ENCODE data around the gene SEMA4D. TPM values are rescaled to one million over a fixed set of nuclear protein-coding genes. Genes with fewer than 3 reads are reported as not detected.

SEMA4D gene
- total and polyA plus RNA-seq, 12 donors, result 2.3 to 51.0 (median 20.2) TPM

GRCh38 chr9:89363921-89364665, 133.8 kb downstream of the SEMA4D start:
- no peak for TF ChIP-seq CTCF (IDR thresholded peaks at IDR 0.05)
- Histone ChIP-seq H3K36me3 (peaks cover 0 to 50% (median 18%) of the 10 kb centered on the region in 9 donors), H3K4me3 (no peak overlapping the region), H3K27me3 (no peaks in the 10 kb centered on the region), H3K27ac (no peak overlapping the region), H3K4me1 (peaks cover 5 to 21% (median 17%) of the 10 kb centered on the region in 9 donors), H3K9me3 (no peaks in the 10 kb centered on the region)
- no peak for ATAC-seq
- no peak for DNase-seq
- intact Hi-C loops (cut with DNase I), result no loop called here
- 93% methylated on average over 9 of the region's 9 CpGs for WGBS, 2 donors

- intact Hi-C loops (cut with DNase I), result no loop called here
- H3K36me3 ChIP-seq, result peaks cover 0 to 58% (median 22%) of the 10 kb centered on the region in 9 donors
- no peak for TF ChIP-seq CTCF (IDR thresholded peaks at IDR 0.05)
Observed at GRCh38 chr9:89363311-89363670, 134.6 kb downstream of the SEMA4D start.

GRCh38 chr9:89362647-89363310, 135.1 kb downstream of the SEMA4D start:
- H3K27ac ChIP-seq, result no peak overlapping the region
- peaks cover 0 to 63% (median 27%) of the 10 kb centered on the region in 9 donors for H3K36me3 ChIP-seq
- H3K4me1 ChIP-seq, result peaks cover 5 to 28% (median 24%) of the 10 kb centered on the region in 9 donors
- no peak overlapping the region for H3K4me3 ChIP-seq
- no peak for TF ChIP-seq CTCF (IDR thresholded peaks at IDR 0.05)
- intact Hi-C loops (cut with DNase I), result no loop called here
- DNase-seq (no peak), ATAC-seq (no peak)
- H3K9me3 ChIP-seq, result no peaks in the 10 kb centered on the region
- H3K27me3 ChIP-seq, result no peaks in the 10 kb centered on the region
- WGBS, 2 donors, result 90 to 93% methylated on average over 10 of the region's 10 CpGs

More at GRCh38 chr9:89363311-89363670, 134.6 kb downstream of the SEMA4D start:
- H3K27ac ChIP-seq, result no peak overlapping the region
- 93 to 96% methylated on average over 6 of the region's 6 CpGs for WGBS, 2 donors
- DNase-seq (no peak), ATAC-seq (no peak)
- no peak overlapping the region for H3K4me3 ChIP-seq
- H3K4me1 ChIP-seq, result peaks cover 5 to 28% (median 24%) of the 10 kb centered on the region in 9 donors
- H3K27me3 ChIP-seq, result no peaks in the 10 kb centered on the region
- no peaks in the 10 kb centered on the region for H3K9me3 ChIP-seq

- WGBS, 2 donors, result 87 to 91% methylated on average over 9 of the region's 9 CpGs
- DNase-seq, result no peak
- H3K27me3 ChIP-seq, result no peaks in the 10 kb centered on the region
- peaks cover 5 to 28% (median 24%) of the 10 kb centered on the region in 9 donors for H3K4me1 ChIP-seq
- no peak for ATAC-seq
- H3K36me3 ChIP-seq, result peaks cover 0 to 70% (median 34%) of the 10 kb centered on the region in 9 donors
- intact Hi-C loops (cut with DNase I), result no loop called here
- no peaks in the 10 kb centered on the region for H3K9me3 ChIP-seq
- H3K27ac ChIP-seq, result no peak overlapping the region
- no peak for TF ChIP-seq CTCF (IDR thresholded peaks at IDR 0.05)
- H3K4me3 ChIP-seq, result no peak overlapping the region
Observed at GRCh38 chr9:89361816-89362646, 135.9 kb downstream of the SEMA4D start.

All from heart right ventricle (tissue), 16 donors.